T-helper 17 cell (primary cell): ENCODE results near the gene NUP58. TPM values are rescaled to one million over a fixed set of nuclear protein-coding genes. Genes with fewer than 3 reads are reported as not detected.
"Not testable (repeated sequence)": the region's sequence is repeated elsewhere in the genome, so short reads cannot be mapped to it uniquely, and the experiment has no call there.

Source experiments
- ATAC-seq: fragments of 150-1000 bp; cut with Tn5 transposase; 2 replicates; pipeline ENCODE4 v1.10.0; 2021; ENCODE audit warnings: mild to moderate bottlenecking, moderate library complexity
- DNase-seq, 3 donors: peaks; one replicate each; pipeline versions ENCODE4 v3.0.0 to v3.0.0-alpha.2; 2020 to 2021
- H3K9me3 ChIP-seq: one replicate; pipeline ENCODE4 v1.7.0; 2013; ENCODE audit warnings: low read length, mild to moderate bottlenecking; ENCODE audit not compliant: control insufficient read depth, poor library complexity, severe bottlenecking
- H3K27ac Mint-ChIP-seq: one replicate; pipeline ENCODE4 v1.8.0; 2022; ENCODE audit warnings: mild to moderate bottlenecking, moderate library complexity, mixed read lengths
- H3K27me3 Mint-ChIP-seq: one replicate; pipeline ENCODE4 v1.8.0; 2022; ENCODE audit warnings: mixed read lengths
- H3K36me3 Mint-ChIP-seq: one replicate; pipeline ENCODE4 v1.8.0; 2022; ENCODE audit warnings: low read depth, mixed read lengths
- H3K4me1 Mint-ChIP-seq: one replicate; pipeline ENCODE4 v1.8.0; 2022; ENCODE audit warnings: mild to moderate bottlenecking, mixed read lengths
- H3K4me3 Mint-ChIP-seq: one replicate; pipeline ENCODE4 v1.8.0; 2022; ENCODE audit warnings: mild to moderate bottlenecking, moderate library complexity, mixed read lengths
- total RNA-seq, 4 donors: library from RNA in 2 of 4; stranded (reverse) in 2 of 4; gene quantifications; one replicate each; pipeline ENCODE4 v1.2.3 and lab custom pipeline; 2022 to 2026

NUP58 gene
- total RNA-seq, 2 donors from 2014 or later: 68.6 to 69.6 TPM

DNA sequence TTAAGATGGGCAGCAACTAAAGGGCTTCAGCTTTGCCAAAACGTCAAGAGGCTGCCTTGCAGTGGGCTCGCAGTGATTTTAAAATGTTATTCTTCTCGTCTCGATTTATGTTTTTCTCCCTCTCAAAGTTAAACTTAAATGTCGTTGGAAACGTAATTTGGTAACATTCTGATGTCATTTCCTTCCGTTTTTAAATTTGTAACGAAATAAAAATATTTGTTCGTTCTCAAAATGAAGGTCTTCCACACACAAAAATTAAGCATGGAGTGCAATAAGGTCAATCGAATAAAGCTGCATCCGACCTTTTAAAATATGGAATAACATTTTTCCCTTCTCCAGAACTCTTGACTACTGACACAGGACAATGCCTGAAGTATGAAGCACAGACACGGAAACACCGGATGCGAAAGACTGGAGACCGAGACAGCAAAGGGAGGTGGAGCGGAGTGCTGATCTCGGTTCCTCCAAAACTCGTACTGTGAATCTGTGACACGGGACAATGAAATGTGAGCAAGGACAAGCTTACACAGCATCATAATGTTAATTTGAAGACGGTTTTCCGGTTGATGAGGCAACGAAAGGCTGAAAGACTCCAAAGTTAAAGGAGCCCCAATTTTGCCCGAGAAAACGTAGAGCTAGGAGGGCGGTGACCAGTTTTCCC, 15.0 kb upstream of the NUP58 start:
- Mint-ChIP-seq H3K4me1 (peaks cover 36% of the 10 kb centered on the region), H3K27me3 (no peaks in the 10 kb centered on the region), H3K36me3 (peaks cover 5% of the 10 kb centered on the region), H3K27ac (peak overlapping the region; percentile 99), H3K4me3 (peak overlapping the region; percentile 99)
- ATAC-seq: peak; percentile 34
- H3K9me3 ChIP-seq: no peaks in the 10 kb centered on the region
- DNase-seq: peak in 2 of 3 donors; percentile 21 to 32

DNA sequence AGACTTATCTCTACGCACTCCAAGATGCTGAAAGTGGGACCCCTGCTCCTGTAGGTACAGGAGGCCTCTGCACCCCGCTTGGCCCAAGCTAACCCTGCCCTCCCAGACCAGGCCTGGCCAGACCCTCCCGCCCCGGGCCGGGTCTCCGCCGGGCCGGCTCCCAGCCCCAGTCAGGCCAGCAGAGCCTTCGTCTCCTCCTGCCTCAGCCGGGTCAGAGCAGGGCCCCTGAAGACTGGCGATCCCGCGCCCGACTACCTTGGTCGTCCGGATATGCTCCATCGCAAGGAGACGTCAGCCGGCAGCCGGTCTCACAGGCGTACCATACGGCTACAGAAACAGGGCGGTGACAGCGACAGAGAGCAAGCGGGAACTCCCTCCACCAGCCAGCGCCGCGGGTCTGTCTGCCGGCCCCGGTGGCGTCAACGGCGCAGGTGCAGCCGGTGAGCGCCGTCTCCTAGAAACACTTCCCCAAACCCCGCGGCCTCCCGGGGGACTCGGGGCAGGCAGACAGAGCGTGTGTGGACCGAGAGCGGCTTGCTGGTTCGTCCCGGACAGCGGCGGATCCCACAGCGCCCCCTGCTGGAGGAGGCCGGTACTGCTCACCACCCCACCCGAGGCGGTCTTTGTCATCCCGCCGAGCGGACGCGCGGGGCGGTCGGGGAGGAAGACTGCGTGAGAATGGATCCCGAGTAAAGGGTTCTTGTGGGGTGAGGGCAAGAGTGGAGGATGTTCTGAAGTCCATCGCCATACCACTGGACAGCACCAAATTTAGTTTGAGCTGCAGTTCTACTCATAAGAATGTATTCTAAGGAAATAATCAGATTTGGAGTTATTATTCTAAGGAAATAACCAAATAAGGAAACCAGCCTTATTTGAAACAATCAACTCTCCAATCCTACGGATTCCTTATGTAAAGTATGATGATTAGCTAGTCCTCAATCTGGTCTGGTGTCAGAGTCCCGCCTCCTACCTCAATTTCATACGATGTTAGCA, 14.2 kb upstream of the NUP58 start, which contains the start of gene MTMR6:
TSS of gene MTMR6 (minus strand) at position 520 of the 993 bp plus-strand sequence. CDS start at position 279, 241 bp downstream.
- peak within 1 kb of the TSS; percentile 99 for H3K4me3 Mint-ChIP-seq
- H3K36me3 Mint-ChIP-seq: peaks cover 5% of the 10 kb centered on the region
- peak; percentile 92 to 97 (median 93) for DNase-seq
- peak within 1 kb of the TSS; percentile 99 for H3K27ac Mint-ChIP-seq
- H3K4me1 Mint-ChIP-seq: peaks cover 32% of the 10 kb centered on the region
- H3K27me3 Mint-ChIP-seq: no peaks in the 10 kb centered on the region
- no peaks in the 10 kb centered on the region for H3K9me3 ChIP-seq
- peak; percentile 90 for ATAC-seq

DNA sequence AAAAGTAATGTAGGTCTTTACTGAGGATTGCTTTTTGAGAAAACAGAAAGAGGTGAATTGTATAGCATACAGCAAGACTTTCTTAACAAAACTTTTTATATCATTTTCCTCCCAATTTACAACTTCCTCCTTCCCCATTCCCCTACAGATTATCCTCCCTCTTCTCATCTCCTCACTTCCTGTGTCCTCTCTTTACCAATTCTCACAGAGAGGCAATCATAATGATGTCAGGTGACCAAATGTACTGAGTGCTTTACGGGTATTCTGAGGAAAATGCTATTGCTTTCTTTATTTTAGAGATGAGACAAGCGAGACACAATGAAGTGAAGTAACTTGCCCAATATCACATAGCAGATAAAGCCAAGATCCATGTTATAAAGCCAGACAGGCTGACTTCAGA, 12.5 kb upstream of the NUP58 start:
- no peak overlapping the region for H3K27ac Mint-ChIP-seq
- no peaks in the 10 kb centered on the region for H3K27me3 Mint-ChIP-seq

DNA sequence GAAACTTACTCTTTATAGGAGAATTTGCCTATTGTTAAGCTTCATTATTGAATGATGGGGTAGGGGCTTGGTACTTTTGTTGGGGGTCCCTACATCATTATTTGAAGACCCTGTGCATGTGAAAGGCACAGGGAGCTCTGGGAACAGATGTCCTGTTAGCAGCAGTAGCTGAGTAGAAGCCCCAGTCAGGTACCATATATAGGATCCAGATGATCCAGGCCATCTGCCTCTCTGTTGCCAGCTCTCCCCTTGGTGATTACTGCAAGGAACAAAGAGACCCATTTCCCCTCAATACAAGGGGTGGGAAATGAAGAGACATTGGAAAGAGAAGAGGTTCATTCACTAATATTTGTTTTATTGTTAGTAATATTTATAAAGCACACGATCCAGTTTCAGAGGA, 9.7 kb upstream of the NUP58 start:
- no peak for DNase-seq
- Mint-ChIP-seq H3K27me3 (no peaks in the 10 kb centered on the region), H3K27ac (peak overlapping the region; percentile 77), H3K4me3 (peak overlapping the region; percentile 21), H3K36me3 (no peaks in the 10 kb centered on the region), H3K4me1 (peaks cover 11% of the 10 kb centered on the region)
- ATAC-seq: no peak
- no peaks in the 10 kb centered on the region for H3K9me3 ChIP-seq

More for the DNA sequence above, 12.5 kb upstream of the NUP58 start:
- peak overlapping the region; percentile 58 for H3K4me3 Mint-ChIP-seq
- DNase-seq (no peak), ATAC-seq (no peak)
- H3K4me1 Mint-ChIP-seq: peaks cover 23% of the 10 kb centered on the region
- peaks cover 5% of the 10 kb centered on the region for H3K36me3 Mint-ChIP-seq
- H3K9me3 ChIP-seq: no peaks in the 10 kb centered on the region

DNA sequence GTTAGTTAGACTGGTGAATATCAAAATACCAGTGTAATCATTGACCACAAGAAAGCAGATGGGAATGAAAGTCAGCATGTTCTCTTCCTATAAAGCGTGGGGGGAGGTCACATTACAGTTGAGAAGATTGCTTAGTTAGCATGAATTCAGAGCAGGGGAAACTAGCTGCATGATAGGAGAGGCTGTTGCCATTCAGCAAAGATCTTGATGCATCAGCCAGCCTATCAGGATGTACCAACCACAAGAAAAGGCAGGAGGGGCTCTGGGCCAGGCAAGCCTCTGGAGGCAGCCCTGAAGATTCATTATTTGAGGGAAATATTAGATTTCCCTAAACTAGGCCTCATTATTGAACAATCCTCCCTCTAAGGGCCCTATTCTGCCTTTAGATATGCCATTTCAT, 9.1 kb upstream of the NUP58 start:
- H3K9me3 ChIP-seq: no peaks in the 10 kb centered on the region
- Mint-ChIP-seq H3K27ac (peak overlapping the region; percentile 77), H3K36me3 (no peaks in the 10 kb centered on the region), H3K4me3 (peak overlapping the region; percentile 21), H3K27me3 (no peaks in the 10 kb centered on the region), H3K4me1 (peaks cover 8% of the 10 kb centered on the region)
- no peak for DNase-seq
- peak; percentile 67 for ATAC-seq

DNA sequence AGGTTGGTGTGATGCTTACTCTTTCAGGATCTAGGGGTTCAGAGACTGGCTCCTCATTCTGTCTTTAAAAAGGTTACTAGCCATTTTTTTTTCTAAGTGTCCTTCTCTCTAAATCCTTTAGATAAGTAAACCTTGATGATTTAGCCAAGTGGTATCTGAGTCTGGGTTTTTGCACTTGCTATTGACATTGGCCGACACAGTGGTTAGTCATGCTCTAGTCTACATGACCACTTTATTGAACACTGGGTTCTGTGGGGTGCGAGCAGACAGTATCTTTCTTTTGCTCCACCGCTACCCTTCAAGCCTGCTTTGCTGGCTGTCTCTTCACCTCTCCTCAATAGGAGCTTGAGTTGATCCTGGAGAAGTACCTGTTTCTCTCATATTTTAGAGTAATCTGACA, 6.2 kb upstream of the NUP58 start:
- DNase-seq: no peak
- no peaks in the 10 kb centered on the region for H3K27me3 Mint-ChIP-seq
- H3K27ac Mint-ChIP-seq: peak overlapping the region; percentile 74
- no peak for ATAC-seq
- no peaks in the 10 kb centered on the region for H3K36me3 Mint-ChIP-seq
- H3K4me3 Mint-ChIP-seq: no peak overlapping the region
- H3K4me1 Mint-ChIP-seq: peaks cover 5% of the 10 kb centered on the region
- no peaks in the 10 kb centered on the region for H3K9me3 ChIP-seq

DNA sequence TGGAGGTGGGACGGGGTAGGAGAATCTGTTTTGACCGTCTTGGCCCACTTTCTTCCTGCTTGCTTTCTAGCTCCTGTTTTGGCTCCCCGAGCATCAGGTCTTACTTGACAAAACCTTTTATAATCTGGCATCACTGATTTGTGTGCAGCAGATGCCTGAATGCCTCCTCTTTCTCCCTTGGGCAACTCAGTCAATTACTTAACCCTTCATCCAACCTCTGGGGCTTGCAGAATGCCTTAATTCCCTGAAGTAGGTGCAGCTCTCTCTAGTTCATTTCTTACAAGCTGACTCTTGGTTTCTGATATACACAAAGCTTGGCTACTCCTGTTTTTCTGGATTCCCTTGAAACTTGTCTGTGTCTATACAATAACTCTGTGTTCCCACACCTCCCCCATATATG, 5.7 kb upstream of the NUP58 start:
- Mint-ChIP-seq H3K36me3 (no peaks in the 10 kb centered on the region), H3K4me3 (no peak overlapping the region), H3K4me1 (peaks cover 5% of the 10 kb centered on the region), H3K27me3 (no peaks in the 10 kb centered on the region), H3K27ac (peak overlapping the region; percentile 74)
- DNase-seq (no peak), ATAC-seq (no peak)
- no peaks in the 10 kb centered on the region for H3K9me3 ChIP-seq

DNA sequence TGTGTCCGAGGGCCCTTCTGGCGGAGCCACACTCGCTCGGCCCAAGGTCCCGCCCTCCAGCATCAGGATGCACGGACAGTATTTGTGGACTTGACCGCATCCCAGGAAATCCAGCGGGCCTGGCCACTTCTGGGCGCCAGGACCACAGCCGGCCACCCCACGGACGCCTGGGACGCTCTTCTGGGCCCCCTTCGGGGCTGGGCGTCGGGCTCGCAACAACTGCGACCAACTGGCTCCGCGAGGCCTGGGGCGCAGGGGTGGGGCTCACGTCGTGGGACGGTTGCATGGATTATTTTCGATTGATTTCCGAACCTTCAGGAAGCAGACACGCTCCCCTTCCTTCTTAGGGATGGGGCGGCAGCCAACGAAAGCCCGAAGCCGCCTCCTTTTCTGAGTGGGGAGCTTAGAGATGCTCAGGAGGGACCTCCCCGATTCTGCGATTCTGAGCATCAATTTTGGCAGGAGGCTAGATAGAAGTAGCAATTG, 521 bp upstream of the NUP58 start:
- no peaks in the 10 kb centered on the region for H3K9me3 ChIP-seq
- peak; percentile 29 for ATAC-seq

DNA sequence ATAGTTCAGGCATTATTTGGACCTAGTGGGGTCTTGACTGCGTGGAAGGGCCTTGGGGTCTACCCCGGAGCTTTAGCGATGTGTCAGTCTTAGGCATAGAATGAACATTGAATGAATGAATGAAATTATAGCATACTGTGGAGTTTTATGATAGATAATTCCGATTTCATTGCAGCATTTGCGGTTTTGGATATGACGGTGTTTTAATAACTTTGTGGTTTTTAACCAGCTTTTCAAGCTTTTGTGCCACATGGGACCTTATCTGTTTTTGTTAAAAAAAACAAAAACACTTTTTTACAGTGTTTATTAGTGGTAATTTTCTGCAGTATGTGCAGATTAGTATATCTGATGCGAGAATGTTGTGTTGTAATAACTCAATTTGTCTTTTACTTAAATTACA, 696 bp downstream of the NUP58 start:
- peaks cover 2% of the 10 kb centered on the region for H3K36me3 Mint-ChIP-seq
- peak overlapping the region; percentile 96 for H3K27ac Mint-ChIP-seq
- DNase-seq (no peak), ATAC-seq (no peak)
- H3K4me3 Mint-ChIP-seq: peak overlapping the region; percentile 92
- no peaks in the 10 kb centered on the region for H3K27me3 Mint-ChIP-seq
- H3K4me1 Mint-ChIP-seq: peaks cover 20% of the 10 kb centered on the region
- H3K9me3 ChIP-seq: no peaks in the 10 kb centered on the region

More for the DNA sequence above, 521 bp upstream of the NUP58 start:
- H3K36me3 Mint-ChIP-seq: peaks cover 2% of the 10 kb centered on the region
- peaks cover 20% of the 10 kb centered on the region for H3K4me1 Mint-ChIP-seq
- DNase-seq: peak in 1 of 3 donors; percentile 18
- peak overlapping the region; percentile 92 for H3K4me3 Mint-ChIP-seq
- H3K27me3 Mint-ChIP-seq: no peaks in the 10 kb centered on the region
- peak overlapping the region; percentile 96 for H3K27ac Mint-ChIP-seq

DNA sequence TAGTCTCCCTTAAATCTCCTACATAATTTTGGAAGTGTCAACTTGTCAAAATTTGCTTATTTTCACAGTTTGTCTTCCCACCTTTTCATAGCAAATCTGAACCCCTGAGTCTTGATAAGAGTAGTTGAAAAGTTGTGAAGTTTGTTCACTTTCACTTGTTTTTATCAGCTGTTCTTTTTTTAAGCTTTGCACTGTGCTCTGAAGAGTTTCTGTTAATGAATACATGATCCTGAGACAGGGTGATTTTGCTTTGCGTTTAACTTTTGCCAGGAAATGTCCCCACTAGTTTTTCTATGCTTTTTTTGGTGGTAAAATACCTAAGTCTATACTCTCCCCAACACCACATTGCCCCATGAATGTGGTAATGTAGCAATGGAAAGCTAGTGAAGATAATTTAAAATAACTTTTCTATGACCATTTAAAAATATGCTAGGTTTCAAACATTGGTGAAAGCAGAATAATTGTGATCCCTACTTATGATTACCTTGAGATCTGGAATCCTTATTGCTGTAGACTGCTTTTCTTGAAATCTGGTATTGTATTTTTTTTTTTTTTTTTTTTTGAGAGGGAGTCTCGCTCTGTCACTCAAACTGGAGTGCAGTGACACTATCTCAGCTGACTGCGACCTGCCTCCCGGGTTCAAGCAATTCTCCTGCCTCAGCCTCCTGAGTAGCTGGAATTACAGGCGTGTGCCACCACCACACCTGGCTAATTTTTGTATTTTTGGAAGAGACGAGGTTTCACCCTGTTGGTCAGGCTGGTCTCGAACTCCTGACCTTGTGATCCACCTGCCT, 5.4 kb downstream of the NUP58 start:
- no peak for DNase-seq
- H3K4me1 Mint-ChIP-seq: peaks cover 23% of the 10 kb centered on the region
- ATAC-seq: no peak
- no peak overlapping the region for H3K4me3 Mint-ChIP-seq
- peak overlapping the region; percentile 75 for H3K27ac Mint-ChIP-seq
- no peaks in the 10 kb centered on the region for H3K27me3 Mint-ChIP-seq
- peaks cover 10% of the 10 kb centered on the region for H3K36me3 Mint-ChIP-seq
- H3K9me3 ChIP-seq: no peaks in the 10 kb centered on the region

DNA sequence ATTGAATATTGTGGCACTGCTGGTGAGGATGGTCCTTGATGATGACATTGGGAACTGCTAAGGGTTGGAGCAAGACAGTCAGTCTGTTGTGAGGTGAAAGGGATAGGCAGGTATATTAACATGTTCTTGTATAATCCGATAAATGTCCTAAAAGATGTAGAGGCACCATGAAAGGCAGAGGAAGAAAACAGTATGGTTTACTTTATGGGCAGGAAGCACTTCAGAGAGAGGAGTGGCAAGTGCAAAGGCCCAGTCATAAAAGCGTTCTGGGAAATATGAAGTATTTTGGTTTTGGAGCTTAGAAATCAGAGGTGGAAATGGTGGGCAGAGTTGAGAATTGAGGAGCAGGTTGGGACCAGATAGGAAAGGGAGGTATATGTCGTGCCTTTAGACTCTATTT, 9.5 kb downstream of the NUP58 start:
- peaks cover 11% of the 10 kb centered on the region for H3K4me1 Mint-ChIP-seq
- ATAC-seq (no peak), DNase-seq (no peak)
- H3K36me3 Mint-ChIP-seq: peaks cover 11% of the 10 kb centered on the region
- peak overlapping the region; percentile 84 for H3K27ac Mint-ChIP-seq
- H3K9me3 ChIP-seq: no peaks in the 10 kb centered on the region
- H3K27me3 Mint-ChIP-seq: no peaks in the 10 kb centered on the region
- no peak overlapping the region for H3K4me3 Mint-ChIP-seq

DNA sequence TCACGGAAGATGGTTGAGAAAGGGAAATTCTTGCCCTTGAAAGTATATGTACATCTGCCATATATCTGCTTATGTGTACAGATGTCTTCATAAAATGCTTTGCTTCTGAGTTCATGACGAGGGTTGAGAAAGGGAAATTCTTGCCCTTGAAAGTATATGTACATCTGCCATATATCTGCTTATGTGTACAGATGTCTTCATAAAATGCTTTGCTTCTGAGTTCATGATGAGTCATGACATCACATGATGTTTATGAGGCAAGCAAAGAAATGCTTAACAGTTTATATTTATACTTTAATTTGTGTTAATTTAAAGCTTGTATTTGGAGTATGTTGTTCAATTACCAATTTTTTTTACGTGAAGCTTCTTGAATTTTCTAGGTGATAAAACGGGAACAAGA, 17.5 kb downstream of the NUP58 start:
- not testable (repeated sequence) for H3K9me3 ChIP-seq, ATAC-seq, DNase-seq, H3K27ac Mint-ChIP-seq, H3K27me3 Mint-ChIP-seq, H3K4me3 Mint-ChIP-seq
- Mint-ChIP-seq H3K36me3 (peaks cover 11% of the 10 kb centered on the region), H3K4me1 (peaks cover 11% of the 10 kb centered on the region)
